Endometrium (tissue), 2 donors: ENCODE results near the gene PPP1R3G.

Experiments used
- FAIRE-seq: peaks from 2 replicates; lab custom pipeline; 2012; peaks lifted over from hg19 to GRCh38; lab: Jason Lieb, UNC
- donor health status: control.
- donor health status: control.

Gene PPP1R3G

DNA sequence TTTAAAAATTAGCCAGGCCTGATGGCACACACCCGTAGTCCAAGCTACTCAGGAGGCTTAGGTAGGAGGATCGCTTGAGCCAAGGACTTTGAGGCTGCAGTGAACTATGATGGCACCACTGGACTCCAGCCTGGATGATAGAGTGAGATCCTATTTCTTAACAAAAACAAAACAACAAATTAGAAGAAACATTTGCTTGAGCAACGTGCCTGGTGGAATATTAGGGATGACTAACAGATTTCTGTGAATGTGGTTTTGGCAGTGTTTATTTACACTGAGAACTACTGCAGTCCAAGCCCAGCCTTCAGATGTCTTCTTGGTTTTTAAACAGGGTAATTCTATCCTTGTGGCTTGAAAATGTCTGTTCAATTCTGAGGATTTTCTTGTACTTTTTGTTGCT, 9.2 kb downstream of the PPP1R3G start:
- no peak for FAIRE-seq

DNA sequence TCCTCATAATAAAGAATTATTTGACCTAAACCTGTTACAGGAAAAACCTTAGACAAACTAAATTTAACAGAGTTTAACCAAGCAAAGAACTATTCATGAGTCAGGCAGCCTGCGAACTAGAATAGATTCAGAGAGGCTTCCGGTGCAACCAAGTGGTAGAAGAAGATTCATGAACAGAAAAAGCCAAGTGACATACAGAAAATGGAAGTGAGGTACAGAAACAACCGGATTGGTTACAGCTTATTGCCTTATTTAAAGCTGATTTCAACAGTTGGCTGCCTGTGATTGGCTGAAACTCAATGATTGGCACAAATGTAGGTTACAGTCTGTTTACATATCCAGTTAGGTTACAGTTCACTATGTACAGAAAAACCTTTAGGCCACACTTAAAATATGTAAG, 10.1 kb downstream of the PPP1R3G start:
- no peak for FAIRE-seq

DNA sequence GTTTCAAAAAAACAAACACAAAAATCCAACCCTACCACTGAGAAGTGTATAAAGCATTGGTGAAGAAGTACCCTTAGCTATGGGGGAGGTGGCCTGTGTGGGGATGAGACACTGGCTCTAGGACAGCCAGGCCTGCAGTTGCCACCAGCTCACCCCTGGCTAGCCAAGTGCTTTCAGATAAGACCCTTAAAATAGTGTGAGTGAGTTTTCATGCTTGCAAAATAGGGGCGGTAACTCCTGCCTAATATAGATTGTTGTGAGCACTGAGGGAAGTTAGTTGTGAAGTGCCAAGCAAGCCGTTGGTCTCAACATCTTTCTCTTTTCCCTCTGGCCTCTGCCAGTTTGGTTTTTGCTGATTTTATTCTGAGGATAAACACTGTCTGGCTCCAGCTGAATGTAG, 11.3 kb downstream of the PPP1R3G start:
- FAIRE-seq: no peak

DNA sequence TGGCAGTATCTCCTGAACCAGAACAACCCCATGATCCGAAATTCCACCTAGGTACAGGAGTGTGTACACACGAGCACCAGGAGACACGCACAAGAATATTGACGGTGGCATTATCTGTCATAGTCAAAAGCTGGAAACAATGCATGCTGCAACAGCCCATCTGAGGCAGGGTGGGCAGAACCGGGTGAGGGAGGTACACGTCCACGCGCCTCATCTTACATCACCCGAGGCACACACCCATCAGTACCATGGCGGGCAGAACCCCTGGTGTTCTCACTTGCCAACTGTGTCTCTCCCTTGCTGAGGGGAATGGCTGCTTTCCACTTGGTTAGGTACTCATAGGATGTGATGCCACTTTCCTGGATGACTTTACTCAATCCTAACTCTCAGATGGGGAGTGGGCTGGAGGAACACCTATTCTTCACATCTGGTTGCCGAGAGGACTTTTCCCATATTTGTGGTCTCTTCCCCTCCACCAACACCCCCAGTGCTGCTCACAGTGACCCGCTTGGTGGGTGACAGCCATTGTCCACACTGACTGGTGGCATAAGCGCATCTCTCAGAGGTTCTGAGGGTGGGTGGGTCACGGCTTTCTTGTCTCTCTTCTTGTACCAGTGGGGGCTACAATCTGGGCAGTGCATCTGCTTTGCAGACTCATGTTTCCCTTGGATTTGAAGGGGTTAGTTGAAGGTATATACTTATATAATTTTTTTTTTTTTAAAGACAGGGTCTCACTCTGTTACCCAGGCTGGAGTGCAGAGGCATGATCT, 13.5 kb downstream of the PPP1R3G start:
- no peak for FAIRE-seq

DNA sequence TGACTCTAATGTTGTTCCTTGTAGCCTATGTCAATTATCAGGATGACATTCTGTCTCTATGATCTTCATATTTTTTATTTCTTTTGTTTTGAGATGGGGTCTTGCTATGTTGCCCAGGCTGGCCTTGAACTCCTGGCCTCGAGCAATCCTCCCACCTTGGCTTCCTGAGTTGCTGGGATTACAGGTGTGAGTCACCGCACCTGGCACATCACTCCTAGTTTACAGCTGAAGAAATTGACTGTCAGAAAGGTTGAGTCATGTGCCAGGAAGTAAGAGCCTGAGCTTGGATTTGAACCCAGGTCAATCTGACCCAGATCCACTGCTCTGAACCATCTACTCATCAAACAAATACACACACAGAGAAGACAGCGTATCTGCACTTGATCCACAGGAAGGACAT, 14.4 kb downstream of the PPP1R3G start:
- no peak for FAIRE-seq

DNA sequence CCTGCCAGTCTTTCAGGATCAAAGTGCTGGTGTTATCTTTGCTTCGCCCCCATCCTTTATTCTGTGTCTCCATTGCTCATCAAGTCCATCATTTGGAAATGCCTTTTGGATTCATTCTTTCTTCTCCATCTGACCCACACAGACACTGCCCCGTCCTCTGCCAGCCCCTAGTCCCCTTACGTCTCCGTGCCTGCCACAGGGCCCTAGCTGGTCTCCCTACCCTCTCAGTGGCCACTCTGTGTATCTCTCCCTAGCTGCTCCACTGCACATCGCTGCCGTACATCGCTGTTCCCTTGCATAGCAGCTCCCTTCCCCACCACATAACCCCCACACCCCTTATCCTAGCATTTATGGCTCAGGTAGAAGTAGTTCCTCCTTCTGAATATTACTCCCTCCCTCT, 15.7 kb downstream of the PPP1R3G start:
- no peak for FAIRE-seq

DNA sequence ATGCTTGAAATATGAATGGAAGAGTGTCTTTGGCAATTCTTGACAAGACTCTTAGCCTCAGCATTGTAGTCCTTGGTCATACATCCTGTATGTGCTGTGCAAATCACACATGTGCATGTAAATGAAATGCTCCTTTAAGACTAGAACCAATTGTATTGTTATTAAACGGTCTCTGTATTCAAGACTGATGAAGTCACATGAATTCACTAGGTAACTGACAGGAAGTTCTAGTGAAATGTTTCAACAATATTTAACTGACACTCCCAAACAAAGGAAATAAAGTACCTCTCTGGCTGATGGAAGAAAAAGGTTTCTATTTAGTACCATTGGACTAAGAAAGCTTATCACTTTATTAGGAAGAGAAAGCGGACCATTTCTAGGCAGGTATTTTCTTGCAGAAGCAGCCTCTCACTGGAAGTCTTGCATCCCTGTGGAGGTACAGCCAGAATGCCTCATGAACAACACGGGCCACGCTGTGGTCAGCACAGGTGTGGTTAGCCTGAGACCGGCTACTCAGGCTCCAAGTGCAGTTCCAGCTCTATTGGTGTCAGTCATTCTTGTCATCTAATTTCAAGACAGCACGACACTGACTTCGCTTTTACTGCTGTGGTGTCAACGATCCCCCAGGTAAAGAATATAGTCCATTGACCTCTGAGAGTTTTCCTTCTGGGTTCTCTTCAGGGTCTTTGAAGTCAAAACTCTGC, 17.3 kb downstream of the PPP1R3G start:
- no peak for FAIRE-seq

DNA sequence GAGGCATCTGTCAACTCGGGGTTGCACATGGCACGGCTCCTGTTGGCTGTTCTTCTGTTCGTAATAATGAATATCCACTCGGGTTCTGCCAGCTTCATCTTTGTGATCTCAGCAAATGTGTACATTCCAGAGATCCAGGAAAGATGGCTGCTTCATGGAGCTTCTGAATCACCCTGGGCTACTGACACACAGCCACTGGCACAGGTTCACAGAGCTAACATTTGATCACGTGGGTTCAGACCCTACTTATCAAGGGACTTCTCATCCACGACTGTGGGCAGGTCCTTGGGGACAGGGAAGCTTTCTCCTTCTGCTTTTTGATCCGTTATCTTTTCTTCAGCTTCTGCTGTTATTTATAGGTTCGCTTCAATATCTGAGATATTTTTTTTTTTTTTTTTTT, 18.1 kb downstream of the PPP1R3G start:
- FAIRE-seq: no peak

DNA sequence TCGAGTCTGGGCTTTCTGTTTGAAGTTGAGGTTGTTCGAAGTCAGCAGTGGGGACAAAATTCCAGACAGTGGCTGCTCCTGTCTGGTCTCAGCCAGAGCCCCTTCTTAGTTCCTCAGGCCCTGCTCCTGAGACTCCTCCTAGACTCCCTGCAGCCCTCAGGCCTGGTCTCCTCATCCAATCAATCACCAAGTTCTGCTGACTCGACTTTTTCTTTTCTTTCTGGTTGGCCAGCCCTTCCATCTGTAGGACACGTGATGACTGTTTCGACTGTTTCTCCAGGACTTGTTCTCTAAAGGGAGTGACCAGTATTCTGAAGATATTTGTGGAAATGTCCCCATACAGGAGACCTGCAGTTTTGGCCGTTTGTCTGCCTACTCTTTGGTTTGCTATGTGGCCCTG, 19.5 kb downstream of the PPP1R3G start:
- no peak for FAIRE-seq

DNA sequence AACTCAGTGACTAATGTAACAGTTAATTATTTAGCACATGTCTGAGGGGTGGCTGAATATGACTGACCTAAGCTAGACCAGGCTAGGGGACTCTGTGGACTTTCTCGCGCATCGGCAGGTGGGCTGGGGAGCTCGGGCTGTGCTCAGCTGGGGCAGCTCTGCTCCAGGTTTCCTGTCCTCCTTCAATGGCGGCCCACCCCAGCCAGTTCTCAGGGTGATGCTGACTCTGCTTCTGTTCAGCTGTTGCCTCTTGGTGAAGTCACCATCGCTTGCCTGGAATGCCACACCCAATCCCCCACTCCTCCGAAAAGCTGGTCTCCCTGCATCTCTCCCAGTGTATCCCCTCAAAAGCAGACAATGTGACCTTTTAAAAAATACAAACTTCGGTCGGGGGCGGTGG, 20.0 kb downstream of the PPP1R3G start:
- no peak for FAIRE-seq

DNA sequence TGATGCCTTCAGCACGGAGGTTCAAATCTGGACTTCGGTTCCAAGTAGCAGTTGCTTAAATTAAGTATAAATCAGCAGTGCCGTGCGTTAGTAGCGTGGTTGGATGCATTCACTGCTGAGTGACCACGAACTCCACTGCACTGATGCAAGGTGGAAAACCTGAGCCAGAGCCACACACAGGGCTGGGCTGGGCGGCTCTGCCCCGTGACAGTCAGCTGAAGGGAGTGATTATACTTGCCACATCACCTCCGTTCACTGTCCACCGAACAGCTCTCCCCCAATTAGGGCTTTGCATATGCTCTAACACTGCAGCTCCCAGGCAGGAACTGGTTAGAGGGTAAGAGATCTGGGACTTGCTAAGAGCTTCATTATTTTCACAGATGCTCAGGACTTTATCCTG, 22.2 kb downstream of the PPP1R3G start:
- FAIRE-seq: no peak

DNA sequence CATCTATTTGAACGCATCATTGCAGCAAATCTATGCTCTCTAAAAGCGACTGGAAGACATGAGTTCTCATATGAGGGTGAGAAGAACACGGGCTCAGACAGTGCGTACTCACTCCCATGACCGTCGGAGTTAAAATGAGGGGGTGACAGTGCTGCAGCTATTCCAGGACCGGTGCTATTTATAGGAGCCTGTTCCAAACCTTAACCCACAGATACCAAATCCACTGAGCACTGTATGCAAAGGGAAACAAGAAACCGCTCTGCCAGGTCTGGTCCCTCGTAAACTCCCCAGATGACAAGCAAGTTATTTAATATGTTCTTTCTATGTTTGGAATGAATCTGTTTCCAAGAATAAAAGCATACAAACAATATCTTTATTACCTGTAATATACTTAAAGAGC, 22.9 kb downstream of the PPP1R3G start:
- FAIRE-seq: no peak

DNA sequence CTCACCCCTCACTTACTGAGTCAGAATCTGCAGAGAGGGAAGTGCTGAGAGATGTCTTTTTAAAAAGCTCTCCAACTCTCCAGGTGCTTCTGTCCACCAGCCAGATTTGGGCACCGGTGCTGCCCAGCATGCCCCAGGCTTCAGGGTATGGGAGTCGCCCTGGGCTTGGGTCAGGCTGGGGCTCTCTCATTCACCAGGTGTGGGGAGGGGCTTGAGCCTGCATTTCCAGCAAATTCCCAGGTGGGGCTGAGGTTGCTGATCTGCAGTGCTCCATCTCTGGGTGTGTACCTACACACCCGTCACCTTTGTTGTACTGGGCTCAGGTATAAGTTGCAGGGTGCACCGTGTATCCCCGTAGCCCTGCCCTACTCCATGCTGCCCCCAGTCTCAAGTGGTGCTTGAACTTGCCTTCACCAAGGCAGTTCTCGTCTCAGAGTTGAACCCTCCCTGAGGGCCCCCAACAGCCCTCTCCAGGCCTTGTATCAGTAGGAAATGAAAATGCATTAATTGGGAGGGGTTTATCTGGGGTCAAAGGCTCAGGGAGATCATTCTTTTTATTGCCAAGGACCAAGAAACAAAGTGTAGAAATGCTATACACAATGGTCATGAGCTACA, 23.5 kb downstream of the PPP1R3G start:
- no peak for FAIRE-seq

DNA sequence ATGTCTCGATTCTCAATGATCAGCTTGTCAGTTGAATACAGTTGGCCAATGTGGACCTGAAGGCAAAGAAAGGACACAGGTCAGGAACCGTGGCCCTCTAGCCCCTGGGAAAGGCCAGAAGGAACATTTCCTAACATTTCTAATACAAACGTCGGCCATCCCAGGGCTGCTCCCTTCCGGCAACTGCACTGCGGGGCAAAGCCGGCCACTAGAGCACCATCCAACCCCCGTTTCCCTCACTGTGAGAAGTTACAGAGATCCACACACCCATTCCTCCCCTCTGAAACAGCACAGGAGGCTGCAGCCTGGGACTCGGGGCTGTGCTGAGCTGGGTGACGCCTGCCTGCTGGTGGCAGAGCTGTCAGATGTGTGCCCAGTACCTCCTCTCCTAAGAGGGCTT, 24.3 kb downstream of the PPP1R3G start:
- FAIRE-seq: no peak

DNA sequence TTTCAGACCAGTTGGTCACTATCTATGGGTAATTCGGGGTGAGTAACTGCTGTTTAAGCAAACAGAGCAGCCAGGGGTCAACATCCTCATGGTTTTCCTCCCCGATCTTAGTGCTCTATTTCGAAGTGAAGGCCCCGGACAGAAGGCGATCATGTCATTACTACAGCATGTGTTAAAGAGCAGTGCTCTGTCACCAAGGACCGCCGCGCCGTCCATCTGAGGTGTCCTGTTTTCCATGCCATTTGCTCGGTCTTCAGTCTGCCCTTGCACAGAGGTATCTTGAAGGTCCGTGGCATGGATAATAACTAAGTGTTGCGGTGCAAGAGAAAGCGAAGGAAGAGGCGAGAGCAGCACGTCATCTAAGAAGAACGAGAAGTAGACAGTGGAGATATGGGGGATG, 25.1 kb downstream of the PPP1R3G start:
- no peak for FAIRE-seq

DNA sequence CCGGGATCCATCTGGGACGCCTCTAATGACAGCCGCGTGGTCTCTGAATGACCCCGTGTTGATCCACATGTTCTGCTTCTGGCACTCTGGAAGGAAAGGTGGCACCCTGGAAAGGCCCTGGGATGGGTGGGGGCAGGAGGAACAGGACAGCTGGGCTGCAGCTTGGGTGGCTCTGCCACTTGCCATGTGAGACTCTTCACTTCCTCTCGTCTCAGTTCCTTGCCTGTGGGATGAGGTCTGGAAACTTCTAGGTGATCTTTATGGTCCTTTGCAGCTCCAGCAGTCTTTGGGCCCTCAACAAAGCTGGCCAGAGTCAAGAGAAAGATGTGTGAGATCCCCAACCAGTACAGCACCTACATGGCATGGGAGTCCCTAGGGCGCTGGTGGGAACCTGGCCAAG, 26.5 kb downstream of the PPP1R3G start:
- no peak for FAIRE-seq

DNA sequence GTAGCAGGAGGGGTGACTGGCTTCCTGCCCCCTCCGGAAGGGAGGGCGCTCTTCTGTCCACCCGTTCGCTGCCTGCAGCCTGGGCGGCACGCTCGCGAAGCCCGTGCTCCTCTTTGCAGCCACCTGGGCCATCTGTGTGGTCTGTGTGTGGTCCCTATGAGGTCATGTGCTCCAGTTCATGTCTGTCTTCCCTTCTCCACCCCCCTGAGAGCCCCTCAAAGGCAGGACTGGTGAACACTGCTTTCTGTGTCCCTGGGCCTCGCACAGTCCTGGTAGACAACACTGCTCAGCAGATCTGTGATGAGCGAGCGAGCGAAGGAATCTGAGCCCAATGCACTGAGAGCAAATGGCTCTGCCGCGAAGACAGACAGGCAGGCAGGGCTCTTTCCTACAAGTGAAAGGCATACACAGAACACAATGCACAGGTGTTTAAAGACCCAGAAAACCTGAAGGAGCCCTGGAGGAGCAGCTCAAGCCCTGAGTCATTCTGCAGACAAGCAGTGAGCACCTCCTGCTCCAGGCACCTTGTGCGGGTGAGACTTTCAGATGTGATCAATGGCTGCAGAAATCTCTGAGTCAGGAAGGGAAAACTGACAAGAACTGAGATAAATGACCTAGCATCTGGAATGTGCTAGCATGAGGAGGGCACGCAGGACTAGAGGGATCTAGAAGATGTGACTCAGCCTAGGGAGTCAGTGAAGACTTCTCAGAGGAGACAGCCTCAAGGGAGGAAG, 27.1 kb downstream of the PPP1R3G start:
- FAIRE-seq: no peak

DNA sequence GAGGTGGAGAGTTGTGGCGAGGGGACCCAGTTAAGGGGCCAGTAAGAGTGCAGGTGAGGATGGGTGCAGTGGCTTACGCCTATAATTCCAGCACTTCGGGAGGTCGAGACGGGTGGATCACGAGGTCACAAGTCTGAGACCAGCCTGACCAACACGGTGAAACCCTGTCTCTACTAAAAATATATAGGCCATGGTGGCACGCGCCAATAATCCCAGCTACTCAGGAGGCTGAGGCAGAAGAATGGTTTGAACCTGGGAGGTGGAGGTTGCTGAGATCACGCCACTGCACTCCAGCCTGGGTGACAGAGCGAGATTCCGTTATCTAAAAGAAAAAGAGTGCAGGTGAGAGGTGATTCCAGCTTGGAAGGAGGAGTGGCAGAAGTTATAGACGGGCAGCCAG, 28.0 kb downstream of the PPP1R3G start:
- FAIRE-seq: no peak

DNA sequence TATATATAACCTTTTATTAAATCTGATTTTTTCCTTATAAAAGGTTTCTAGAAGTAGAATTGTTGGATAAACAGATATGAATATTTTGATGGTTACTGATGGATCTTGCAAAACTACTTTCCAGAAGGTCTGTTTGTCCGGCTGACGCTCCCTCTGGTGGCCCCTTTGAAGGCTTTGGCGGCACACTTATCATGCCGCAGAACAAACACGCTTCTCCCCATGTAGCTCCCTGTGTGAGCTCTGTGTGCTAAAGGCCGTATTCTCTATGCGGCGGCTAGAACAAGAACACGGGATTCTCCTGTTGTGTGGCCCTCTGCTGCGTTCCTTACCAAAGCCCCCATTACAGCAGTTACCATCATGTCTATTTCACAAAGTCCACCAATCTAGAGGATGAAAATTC, 30.0 kb downstream of the PPP1R3G start:
- FAIRE-seq: no peak

DNA sequence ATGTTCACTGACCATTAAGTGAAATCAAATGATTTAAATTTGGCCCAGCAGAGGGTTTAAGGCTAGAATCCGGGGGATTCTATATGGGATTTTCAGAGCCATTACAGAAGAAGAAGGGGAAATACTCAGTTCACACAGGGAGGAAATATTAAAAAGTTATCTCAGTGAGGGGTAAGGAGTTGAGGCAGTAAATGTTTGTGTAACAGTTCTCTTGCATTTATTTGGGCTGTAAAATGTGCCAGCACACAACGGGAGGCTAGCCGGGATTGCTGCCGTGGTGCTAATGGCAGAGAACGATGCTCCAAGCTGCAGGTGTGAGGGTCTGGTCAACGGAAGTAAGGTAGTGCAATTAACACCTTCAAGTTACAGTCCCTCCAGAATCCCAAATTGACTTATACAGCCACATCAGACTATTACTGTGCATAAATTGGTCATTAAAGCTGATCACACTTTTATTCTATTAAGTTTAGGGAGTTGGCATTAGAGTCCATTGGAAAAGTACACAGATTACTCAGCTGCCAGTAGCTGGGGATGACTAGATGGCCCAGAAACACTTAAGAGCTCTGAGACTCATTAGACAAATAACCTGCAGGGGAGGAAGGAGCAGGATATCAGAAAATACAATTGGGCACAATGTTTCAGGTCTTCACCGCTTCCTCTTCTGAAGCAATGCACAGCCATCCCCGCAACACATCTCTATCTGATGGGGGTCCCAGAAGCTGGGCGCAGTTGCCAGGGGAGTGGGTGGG, 31.3 kb downstream of the PPP1R3G start:
- FAIRE-seq: no peak

DNA sequence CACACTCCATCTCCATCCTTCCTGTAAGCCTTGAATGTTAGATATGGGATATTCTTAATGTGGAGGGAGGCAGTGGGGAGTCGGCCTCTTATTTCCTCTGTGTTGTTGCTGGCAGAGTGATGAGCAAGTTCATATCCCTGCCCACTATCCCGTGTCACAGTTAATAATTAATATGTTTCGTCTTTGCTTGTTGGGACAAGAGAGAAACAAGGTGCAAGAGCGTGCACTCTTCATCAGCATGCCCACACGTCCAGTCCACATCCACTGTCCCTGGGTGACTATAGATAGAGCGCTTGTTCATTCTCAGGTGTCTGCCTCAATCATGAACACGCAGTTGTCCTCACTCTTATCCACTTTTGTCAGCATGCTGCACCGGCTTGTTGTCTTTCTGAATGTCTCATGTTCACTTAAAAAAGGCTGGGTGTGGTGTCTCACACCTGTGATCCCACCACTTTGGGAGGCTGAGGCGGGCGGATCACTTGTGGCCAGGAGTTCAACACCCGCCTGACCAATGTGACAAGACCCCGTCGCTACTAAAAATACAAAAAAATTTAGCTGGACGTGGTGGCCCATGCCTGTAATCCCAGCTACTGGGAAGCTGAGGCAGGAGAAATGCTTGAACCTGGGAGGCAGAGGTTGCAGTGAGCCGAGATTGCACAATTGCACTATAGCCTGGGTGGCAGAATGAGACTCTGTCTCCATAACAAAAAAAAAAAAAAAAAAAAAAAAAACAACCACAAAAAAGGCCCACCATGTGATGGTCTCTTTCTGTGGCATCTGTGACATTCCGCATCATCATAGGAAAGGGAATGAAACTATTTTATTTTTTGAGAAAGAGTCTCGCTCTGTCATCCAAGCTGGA, 34.2 kb downstream of the PPP1R3G start:
- no peak for FAIRE-seq
